CD4-positive, alpha-beta T cell (primary cell): ENCODE measurements around the gene ZNF701. TPM values are rescaled to one million over a fixed set of nuclear protein-coding genes. Genes with fewer than 3 reads are reported as not detected.
"Not testable (repeated sequence)": the region's sequence is repeated elsewhere in the genome, so short reads cannot be mapped to it uniquely, and the experiment has no call there.

Source experiments
- ATAC-seq: fragments of 200-7000 bp; cut with Tn5 transposase; one replicate; pipeline ENCODE4 v1.10.0; 2022; ENCODE audit warnings: mild to moderate bottlenecking; ENCODE audit not compliant: poor library complexity
- CTCF ChIA-PET: fragments of 350-600 bp; sonication (Branson Sonifier 250); formaldehyde crosslinking; loops from one replicate; lab custom pipeline; 2021; ENCODE audit warnings: antibody characterized with exemption, inconsistent platforms; lab: Charles Lee
- POLR2A ChIA-PET: fragments of 350-600 bp; sonication (Branson Sonifier 250); formaldehyde crosslinking; loops from one replicate; lab custom pipeline; 2021; ENCODE audit warnings: antibody characterized with exemption, inconsistent platforms; lab: Charles Lee
- DNase-seq, 14 experiments: peaks; one replicate each; pipeline ENCODE4 v3.0.0-alpha.2; 2013 to 2020; ENCODE audit warnings: mixed read lengths in 2 of 14
- H3K27ac ChIP-seq, 2 donors: one replicate each; pipeline versions ENCODE4 v1.5.1 to v1.7.0; 2013; ENCODE audit warnings: low read length in 2 of 2, low read depth in 1 of 2, mild to moderate bottlenecking in 1 of 2
- H3K27me3 ChIP-seq, 2 experiments: 1 replicate in 1 of 2; 2 replicates in 1 of 2; pipeline versions ENCODE4 v1.6.1 to v1.7.0; 2013; ENCODE audit warnings: low read length in 2 of 2, control low read depth in 1 of 2, mild to moderate bottlenecking in 1 of 2, moderate library complexity in 1 of 2; ENCODE audit not compliant: insufficient read depth in 2 of 2, control insufficient read depth in 1 of 2
- H3K36me3 ChIP-seq: one replicate; pipeline ENCODE4 v1.6.1; 2013; ENCODE audit warnings: low read length, control low read depth; ENCODE audit not compliant: insufficient read depth
- H3K4me1 ChIP-seq: one replicate; pipeline ENCODE4 v1.6.1; 2013; ENCODE audit warnings: low read length, control low read depth; ENCODE audit not compliant: insufficient read depth
- H3K4me3 ChIP-seq: one replicate; pipeline ENCODE4 v1.5.1; 2013; ENCODE audit warnings: mild to moderate bottlenecking, low read length, moderate library complexity
- H3K9me3 ChIP-seq, 2 experiments: 1 replicate in 1 of 2; 2 replicates in 1 of 2; pipeline versions ENCODE4 v1.6.1 to v1.7.0; 2013; ENCODE audit warnings: low read length in 2 of 2, mild to moderate bottlenecking in 2 of 2, control low read depth in 1 of 2, moderate library complexity in 1 of 2; ENCODE audit not compliant: control insufficient read depth in 1 of 2, insufficient read depth in 1 of 2
- H3K27ac Mint-ChIP-seq: one replicate; pipeline ENCODE4 v1.8.0; 2020; ENCODE audit warnings: mixed read lengths
- H3K27me3 Mint-ChIP-seq: one replicate; pipeline ENCODE4 v1.8.0; 2021; ENCODE audit warnings: mixed read lengths
- H3K36me3 Mint-ChIP-seq: one replicate; pipeline ENCODE4 v1.8.0; 2021; ENCODE audit warnings: low read depth, mixed read lengths
- H3K4me1 Mint-ChIP-seq: one replicate; pipeline ENCODE4 v1.8.0; 2021; ENCODE audit warnings: low read depth, mixed read lengths
- H3K4me3 Mint-ChIP-seq: one replicate; pipeline ENCODE4 v1.8.0; 2020; ENCODE audit warnings: mild to moderate bottlenecking, mixed read lengths
- H3K9me3 Mint-ChIP-seq: one replicate; pipeline ENCODE4 v1.8.0; 2020; ENCODE audit warnings: mixed read lengths
- intact Hi-C, 2 experiments: fragments of 100-400 bp; cut with DNase I in 1 of 2; cut with micrococcal nuclease in 1 of 2; formaldehyde crosslinking; loops; one replicate each; pipeline versions ENCODE4 v1.15.1 to v1.9.0; 2023 to 2025; cut with DNase I, micrococcal nuclease
- total RNA-seq, 174 experiments: library from RNA in 2 of 174; stranded (reverse) in 2 of 174; gene quantifications; one replicate each; pipeline ENCODE4 v1.2.3 and lab custom pipeline; 2021 to 2026
- TF ChIP-seq, protein P1 (sequence below): fragments of 200-600 bp; IDR thresholded peaks from one replicate; pipeline ENCODE4 v1.8.0; 2022; ENCODE audit warnings: antibody characterized with exemption, mild to moderate bottlenecking

The ZNF701 gene
- total RNA-seq, 2 experiments from 2014 or later: 7.9 to 8.2 TPM

- H3K27me3 Mint-ChIP-seq: no peaks in the 10 kb centered on the region
- ATAC-seq: no peak
- peaks cover 82% of the 10 kb centered on the region for H3K36me3 Mint-ChIP-seq
- peaks cover 15 to 19% of the 10 kb centered on the region in 2 experiments for H3K9me3 ChIP-seq
- no peak overlapping the region for H3K4me3 ChIP-seq
- H3K4me1 Mint-ChIP-seq: peaks cover 20% of the 10 kb centered on the region
- no peaks in the 10 kb centered on the region for H3K27me3 ChIP-seq
- peaks cover 40% of the 10 kb centered on the region for H3K36me3 ChIP-seq
- DNase-seq: no peak
- CTCF ChIA-PET: no interaction called here
- H3K27ac ChIP-seq: no peak overlapping the region
- TF ChIP-seq, protein P1, sequence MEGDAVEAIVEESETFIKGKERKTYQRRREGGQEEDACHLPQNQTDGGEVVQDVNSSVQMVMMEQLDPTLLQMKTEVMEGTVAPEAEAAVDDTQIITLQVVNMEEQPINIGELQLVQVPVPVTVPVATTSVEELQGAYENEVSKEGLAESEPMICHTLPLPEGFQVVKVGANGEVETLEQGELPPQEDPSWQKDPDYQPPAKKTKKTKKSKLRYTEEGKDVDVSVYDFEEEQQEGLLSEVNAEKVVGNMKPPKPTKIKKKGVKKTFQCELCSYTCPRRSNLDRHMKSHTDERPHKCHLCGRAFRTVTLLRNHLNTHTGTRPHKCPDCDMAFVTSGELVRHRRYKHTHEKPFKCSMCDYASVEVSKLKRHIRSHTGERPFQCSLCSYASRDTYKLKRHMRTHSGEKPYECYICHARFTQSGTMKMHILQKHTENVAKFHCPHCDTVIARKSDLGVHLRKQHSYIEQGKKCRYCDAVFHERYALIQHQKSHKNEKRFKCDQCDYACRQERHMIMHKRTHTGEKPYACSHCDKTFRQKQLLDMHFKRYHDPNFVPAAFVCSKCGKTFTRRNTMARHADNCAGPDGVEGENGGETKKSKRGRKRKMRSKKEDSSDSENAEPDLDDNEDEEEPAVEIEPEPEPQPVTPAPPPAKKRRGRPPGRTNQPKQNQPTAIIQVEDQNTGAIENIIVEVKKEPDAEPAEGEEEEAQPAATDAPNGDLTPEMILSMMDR: no peak
- intact Hi-C loops: no loop called here
- POLR2A ChIA-PET: no interaction called here
- H3K9me3 Mint-ChIP-seq: peaks cover 6% of the 10 kb centered on the region
- peaks cover 15% of the 10 kb centered on the region for H3K4me1 ChIP-seq
- H3K4me3 Mint-ChIP-seq: no peak overlapping the region
- H3K27ac Mint-ChIP-seq: no peak overlapping the region
Observed at GRCh38 chr19:52541608-52542007, 28.5 kb upstream of the ZNF701 start.

DNA sequence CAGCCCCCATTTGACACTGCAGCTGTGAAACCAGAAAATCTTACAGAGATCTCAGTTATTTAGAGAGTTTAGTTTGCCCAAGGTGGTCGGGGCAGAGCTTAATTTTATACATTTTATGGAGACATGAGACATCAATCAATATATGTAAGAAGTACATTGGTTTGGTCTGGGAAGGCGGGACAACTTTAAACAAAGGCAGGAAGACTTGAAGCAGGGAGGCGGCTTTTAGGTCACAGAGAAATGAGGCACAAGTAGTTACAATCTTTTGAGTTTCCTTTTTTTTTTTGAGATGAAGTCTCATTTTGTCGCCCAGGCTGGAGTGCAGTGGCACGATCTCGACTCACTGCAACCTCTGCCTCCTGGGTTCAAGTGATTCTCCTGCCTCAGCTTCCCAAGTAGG is 27.5 kb upstream of the ZNF701 start:
- H3K4me3 ChIP-seq, H3K27ac ChIP-seq, ATAC-seq, H3K4me3 Mint-ChIP-seq, POLR2A ChIA-PET, H3K27ac Mint-ChIP-seq, H3K27me3 ChIP-seq, CTCF ChIA-PET, DNase-seq, H3K9me3 Mint-ChIP-seq, intact Hi-C loops, H3K27me3 Mint-ChIP-seq: not testable (repeated sequence)
- peaks cover 11% of the 10 kb centered on the region for H3K4me1 ChIP-seq
- H3K9me3 ChIP-seq: peaks cover 19 to 23% of the 10 kb centered on the region in 2 experiments
- Mint-ChIP-seq H3K4me1 (peaks cover 15% of the 10 kb centered on the region), H3K36me3 (peaks cover 83% of the 10 kb centered on the region)
- peaks cover 49% of the 10 kb centered on the region for H3K36me3 ChIP-seq

DNA sequence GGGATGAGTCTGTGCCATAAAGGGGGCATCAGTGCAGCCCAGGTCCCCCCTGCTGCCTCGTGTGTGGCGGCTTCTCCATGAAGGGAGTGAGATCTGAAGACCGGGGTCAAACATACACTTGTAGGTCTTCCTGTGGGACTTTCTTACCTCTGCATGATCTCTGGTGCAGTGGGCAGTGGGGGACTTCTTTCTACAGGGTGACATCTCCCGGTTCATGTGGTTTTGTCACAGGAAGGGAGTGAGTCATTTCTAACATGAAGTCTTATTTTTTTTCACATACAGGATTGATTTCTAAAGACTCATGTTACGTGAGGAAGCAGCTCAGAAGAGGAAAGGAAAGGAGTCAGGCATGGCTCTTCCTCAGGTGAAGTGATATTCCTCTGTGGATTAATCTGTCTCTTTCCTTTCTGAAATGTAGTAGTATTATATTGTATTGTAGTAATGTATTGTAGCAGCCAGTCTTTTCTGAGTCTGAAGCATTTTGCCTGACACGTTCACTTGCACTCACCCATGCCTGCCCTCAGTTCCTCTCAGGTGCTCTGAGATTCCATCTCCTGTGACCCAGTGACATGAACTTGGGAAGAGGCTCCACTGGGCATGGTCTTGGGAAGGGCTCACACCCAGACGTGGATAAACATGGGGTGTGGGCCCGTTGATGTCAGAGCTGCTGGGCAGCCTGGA is 27.0 kb upstream of the ZNF701 start:
- Histone ChIP-seq H3K4me3 (no peak overlapping the region), H3K9me3 (peaks cover 21 to 23% of the 10 kb centered on the region in 2 experiments), H3K27ac (peak overlapping the region in 1 of 2 donors; percentile 15), H3K27me3 (no peaks in the 10 kb centered on the region), H3K36me3 (peaks cover 55% of the 10 kb centered on the region), H3K4me1 (peaks cover 11% of the 10 kb centered on the region)
- DNase-seq: peak in 7 of 14 experiments; percentile 2 to 74 (median 27)
- Mint-ChIP-seq H3K4me3 (peak overlapping the region; percentile 15), H3K27me3 (no peaks in the 10 kb centered on the region), H3K27ac (peak overlapping the region; percentile 69), H3K36me3 (peaks cover 87% of the 10 kb centered on the region), H3K4me1 (peaks cover 15% of the 10 kb centered on the region), H3K9me3 (peaks cover 6% of the 10 kb centered on the region)
- TF ChIP-seq, protein P1: no peak
- intact Hi-C loops: no loop called here
- CTCF ChIA-PET: no interaction called here
- POLR2A ChIA-PET: no interaction called here
- peak; percentile 46 for ATAC-seq
